NCI-H2171 treated with DMSO at 0.1 percent for 48 hours (cell line): ENCODE results near the gene A1BG.
"Not testable (repeated sequence)": the region's sequence is repeated elsewhere in the genome, so short reads cannot be mapped to it uniquely, and the experiment has no call there.

Source experiments
- DNase-seq: peaks from one replicate; lab custom pipeline; 2025; lab: John Stamatoyannopoulos, UW

The A1BG gene

GRCh38 chr19:58361900-58362271 lies 8.6 kb upstream of the A1BG start:
- peak; percentile 67 for DNase-seq

GRCh38 chr19:58357481-58358145 lies 4.3 kb upstream of the A1BG start:
- DNase-seq = no peak

GRCh38 chr19:58356766-58357480 lies 3.6 kb upstream of the A1BG start:
- no peak for DNase-seq

- DNase-seq = no peak
These were observed 2.8 kb upstream of the A1BG start for GRCh38 chr19:58355908-58356765.

- no peak for DNase-seq
These were observed 2.0 kb upstream of the A1BG start for GRCh38 chr19:58355215-58355796.

GRCh38 chr19:58354478-58355030 lies 1.3 kb upstream of the A1BG start:
- no peak for DNase-seq

GRCh38 chr19:58353717-58354477 lies 605 bp upstream of the A1BG start:
- no peak for DNase-seq

- DNase-seq = no peak
These were observed 1.1 kb downstream of the A1BG start for GRCh38 chr19:58351990-58352755.

GRCh38 chr19:58351558-58351878 lies 1.8 kb downstream of the A1BG start:
- no peak for DNase-seq

GRCh38 chr19:58350871-58351557 lies 2.3 kb downstream of the A1BG start:
- no peak for DNase-seq

GRCh38 chr19:58350001-58350861 lies 3.1 kb downstream of the A1BG start:
- DNase-seq = no peak

- no peak for DNase-seq
These were observed 3.7 kb downstream of the A1BG start for GRCh38 chr19:58349590-58349989.

GRCh38 chr19:58348080-58348479 lies 5.2 kb downstream of the A1BG start:
- DNase-seq = not testable (repeated sequence)

GRCh38 chr19:58346961-58347929 lies 6.0 kb downstream of the A1BG start:
- peak; percentile 76 for DNase-seq

- DNase-seq = no peak
These were observed 7.7 kb downstream of the A1BG start for GRCh38 chr19:58345558-58345957.

GRCh38 chr19:58338825-58339558 lies 14.3 kb downstream of the A1BG start:
- no peak for DNase-seq

- no peak for DNase-seq
These were observed 15.0 kb downstream of the A1BG start for GRCh38 chr19:58338336-58338735.
